B cell (primary cell): ENCODE results near the gene TPSG1. TPM values are rescaled to one million over a fixed set of nuclear protein-coding genes. Genes with fewer than 3 reads are reported as not detected.

ENCODE experiments used
- ATAC-seq: fragments of 200-7000 bp; cut with Tn5 transposase; one replicate; pipeline ENCODE4 v1.10.0; 2021; ENCODE audit warnings: low read depth, mild to moderate bottlenecking, moderate number of reproducible peaks, moderate library complexity
- CTCF ChIA-PET: fragments of 350-600 bp; sonication (Branson Sonifier 250); formaldehyde crosslinking; loops from one replicate; lab custom pipeline; 2021; ENCODE audit warnings: antibody characterized with exemption, inconsistent platforms; lab: Charles Lee
- POLR2A ChIA-PET: fragments of 350-600 bp; sonication (Branson Sonifier 250); formaldehyde crosslinking; loops from one replicate; lab custom pipeline; 2021; ENCODE audit warnings: antibody characterized with exemption; lab: Charles Lee
- DNase-seq: peaks from one replicate; pipeline ENCODE4 v3.0.0; 2013
- H2AFZ ChIP-seq: 2 replicates; pipeline ENCODE4 v1.6.1; 2012; ENCODE audit warnings: mild to moderate bottlenecking, low read depth, low read length; ENCODE audit not compliant: insufficient read depth, poor library complexity, severe bottlenecking
- H3K27ac ChIP-seq, 2 donors: 1 replicate in 1 of 2; 2 replicates in 1 of 2; pipeline ENCODE4 v1.5.1; 2012 to 2013; ENCODE audit warnings: low read length in 2 of 2, mild to moderate bottlenecking in 2 of 2, moderate library complexity in 1 of 2
- H3K27me3 ChIP-seq, 4 experiments: fragments of 200-600 bp in 1 of 4; sonication (generic) in 1 of 4; replicated peaks in 1 of 4; 1 replicate in 2 of 4; 2 replicates in 2 of 4; pipeline versions ENCODE4 v1.6.1 to v1.7.0; 2013 to 2016; ENCODE audit warnings: low read length in 3 of 4, mild to moderate bottlenecking in 2 of 4, mixed read lengths in 1 of 4, moderate library complexity in 1 of 4; ENCODE audit not compliant: insufficient read depth in 4 of 4, control insufficient read depth in 3 of 4; ENCODE audit errors: control extremely low read depth in 1 of 4
- H3K36me3 ChIP-seq, 2 experiments: replicated peaks in 1 of 2; 1 replicate in 1 of 2; 2 replicates in 1 of 2; pipeline versions ENCODE4 v1.6.1 to v1.7.1; 2013; ENCODE audit warnings: low read length in 1 of 2; ENCODE audit not compliant: insufficient read depth in 2 of 2, control insufficient read depth in 1 of 2; ENCODE audit errors: control extremely low read depth in 1 of 2, extremely low read depth in 1 of 2
- H3K4me1 ChIP-seq, 2 donors: fragments of 200-600 bp in 1 of 2; sonication (generic) in 1 of 2; 1 replicate in 1 of 2; 2 replicates in 1 of 2; pipeline versions ENCODE4 v1.5.1 to v1.6.1; 2013 to 2017; ENCODE audit warnings: low read length in 2 of 2; ENCODE audit not compliant: control insufficient read depth in 2 of 2, insufficient read depth in 2 of 2
- H3K4me2 ChIP-seq: replicated peaks from 2 replicates; pipeline ENCODE3; 2012; ENCODE audit warnings: mild to moderate bottlenecking, low read depth, low read length; ENCODE audit not compliant: poor library complexity, severe bottlenecking
- H3K4me3 ChIP-seq, 5 experiments: fragments of 200-600 bp in 1 of 5; sonication (generic) in 1 of 5; 1 replicate in 3 of 5; 2 replicates in 2 of 5; pipeline versions ENCODE4 v1.5.1 to v1.7.0; 2011 to 2016; ENCODE audit warnings: low read length in 4 of 5, mild to moderate bottlenecking in 4 of 5, low read depth in 2 of 5, control low read depth in 1 of 5, moderate library complexity in 1 of 5; ENCODE audit not compliant: insufficient read depth in 1 of 5; ENCODE audit errors: control extremely low read depth in 1 of 5, extremely low read depth in 1 of 5
- H3K79me2 ChIP-seq: fragments of 200-600 bp; sonication (generic); one replicate; pipeline ENCODE4 v1.6.0; 2016; ENCODE audit warnings: low read length; ENCODE audit not compliant: control insufficient read depth, insufficient read depth
- H3K9ac ChIP-seq: fragments of 200-600 bp; sonication (generic); 2 replicates; pipeline ENCODE4 v1.6.1; 2017; ENCODE audit warnings: mild to moderate bottlenecking, low read length, moderate library complexity
- H3K9me3 ChIP-seq, 3 donors: one replicate each; pipeline versions ENCODE4 v1.6.1 to v1.7.1; 2013; ENCODE audit warnings: low read length in 2 of 3; ENCODE audit not compliant: control insufficient read depth in 2 of 3, insufficient read depth in 1 of 3; ENCODE audit errors: control extremely low read depth in 1 of 3
- H4K20me1 ChIP-seq: 2 replicates; pipeline ENCODE4 v1.6.0; 2012; ENCODE audit warnings: mild to moderate bottlenecking, low read length; ENCODE audit not compliant: insufficient read depth, control insufficient read depth, poor library complexity, severe bottlenecking
- H3K27ac Mint-ChIP-seq: one replicate; pipeline ENCODE4 v1.8.0; 2021; ENCODE audit warnings: mixed read lengths
- H3K27me3 Mint-ChIP-seq: one replicate; pipeline ENCODE4 v1.8.0; 2021; ENCODE audit warnings: mixed read lengths
- H3K4me1 Mint-ChIP-seq: one replicate; pipeline ENCODE4 v1.8.0; 2021; ENCODE audit warnings: mixed read lengths
- H3K4me3 Mint-ChIP-seq: one replicate; pipeline ENCODE4 v1.8.0; 2021; ENCODE audit warnings: mixed read lengths
- H3K9me3 Mint-ChIP-seq: one replicate; pipeline ENCODE4 v1.8.0; 2022; ENCODE audit warnings: mixed read lengths; ENCODE audit not compliant: insufficient read depth
- CTCF ChIP-seq: fragments of 200-600 bp; IDR thresholded peaks from one replicate; pipeline ENCODE4 v1.8.0; 2022; ENCODE audit warnings: antibody characterized with exemption, mild to moderate bottlenecking
- EZH2 ChIP-seq: IDR thresholded peaks from 2 replicates; pipeline ENCODE4 v1.6.1; 2012; ENCODE audit warnings: borderline replicate concordance, low read depth, mild to moderate bottlenecking, moderate library complexity, low read length; ENCODE audit not compliant: insufficient read depth, poor library complexity, severe bottlenecking
- WGBS: methylation state at CpG from one replicate; pipeline ENCODE4 v1.1.5; 2013; ENCODE audit warnings: missing lambda C conversion rate; ENCODE audit not compliant: insufficient coverage; 5-methylcytosine and 5-hydroxymethylcytosine counted together
- intact Hi-C: fragments of 100-400 bp; cut with micrococcal nuclease; formaldehyde crosslinking; loops from one replicate; pipeline ENCODE4 v1.10.0; 2022
- polyA plus RNA-seq: library from polyadenylated mRNA; depleted of rRNA; stranded (reverse); fragments of >200 nt; gene quantifications from 2 replicates; pipeline ENCODE4 v1.2.3, GENCODE V29; 2012
- total RNA-seq, 2 donors: library from RNA; stranded (reverse); fragments of 120-200 nt in 1 of 2; gene quantifications; 1 replicate in 1 of 2; 2 replicates in 1 of 2; pipeline versions ENCODE4 v1.2.3 to v1.2.4, GENCODE V29; 2013 to 2022

The TPSG1 gene
- total and polyA plus RNA-seq, 2 donors (not counting 1 experiment from before 2014, with no cell fraction given): not detected

- H3K9me3 ChIP-seq: no peaks in the 10 kb centered on the region
- no peaks in the 10 kb centered on the region for H4K20me1 ChIP-seq
- H3K27me3 Mint-ChIP-seq: no peaks in the 10 kb centered on the region
- H3K36me3 ChIP-seq: no peaks in the 10 kb centered on the region
- TF ChIP-seq EZH2: no peak
- no peak for TF ChIP-seq CTCF
- no peak overlapping the region for H3K4me3 ChIP-seq
- H3K4me1 Mint-ChIP-seq: no peaks in the 10 kb centered on the region
- H3K4me2 ChIP-seq: no peak overlapping the region
- CTCF ChIA-PET: no interaction called here
- H3K4me1 ChIP-seq: no peaks in the 10 kb centered on the region
- POLR2A ChIA-PET: no interaction called here
- H3K27ac Mint-ChIP-seq: no peak overlapping the region
- intact Hi-C loops: no loop called here
- H3K27ac ChIP-seq: no peak overlapping the region
- no peaks in the 10 kb centered on the region for H3K9me3 Mint-ChIP-seq
- 81% methylated on average over 12 of the region's 12 CpGs for WGBS
- H3K79me2 ChIP-seq: no peaks in the 10 kb centered on the region
- H3K4me3 Mint-ChIP-seq: no peak overlapping the region
- ATAC-seq (no peak), DNase-seq (no peak)
- H3K9ac ChIP-seq: no peak overlapping the region
- no peaks in the 10 kb centered on the region for H3K27me3 ChIP-seq
- H2AFZ ChIP-seq: no peak overlapping the region
These were observed 8.8 kb downstream of the TPSG1 start for GRCh38 chr16:1216296-1216619.

GRCh38 chr16:1215574-1216295, 9.3 kb downstream of the TPSG1 start:
- no peak overlapping the region for H3K27ac Mint-ChIP-seq
- H3K27me3 Mint-ChIP-seq: no peaks in the 10 kb centered on the region
- no peak for TF ChIP-seq EZH2
- TF ChIP-seq CTCF: no peak
- ChIA-PET CTCF (no interaction called here), POLR2A (no interaction called here)
- Histone ChIP-seq H3K27me3 (no peaks in the 10 kb centered on the region), H3K4me2 (no peak overlapping the region), H4K20me1 (no peaks in the 10 kb centered on the region), H2AFZ (no peak overlapping the region), H3K4me1 (no peaks in the 10 kb centered on the region), H3K27ac (no peak overlapping the region), H3K36me3 (no peaks in the 10 kb centered on the region), H3K9me3 (no peaks in the 10 kb centered on the region), H3K79me2 (no peaks in the 10 kb centered on the region), H3K4me3 (no peak overlapping the region), H3K9ac (no peak overlapping the region)
- intact Hi-C loops: no loop called here
- WGBS: 66% methylated on average over 31 of the region's 32 CpGs
- H3K4me1 Mint-ChIP-seq: no peaks in the 10 kb centered on the region
- H3K4me3 Mint-ChIP-seq: no peak overlapping the region
- no peaks in the 10 kb centered on the region for H3K9me3 Mint-ChIP-seq
- ATAC-seq (no peak), DNase-seq (no peak)
